ENCODE data around the gene DBI.
"Not testable (repeated sequence)": the region's sequence is repeated elsewhere in the genome, so short reads cannot be mapped to it uniquely, and the experiment has no call there.

DBI gene

DNA sequence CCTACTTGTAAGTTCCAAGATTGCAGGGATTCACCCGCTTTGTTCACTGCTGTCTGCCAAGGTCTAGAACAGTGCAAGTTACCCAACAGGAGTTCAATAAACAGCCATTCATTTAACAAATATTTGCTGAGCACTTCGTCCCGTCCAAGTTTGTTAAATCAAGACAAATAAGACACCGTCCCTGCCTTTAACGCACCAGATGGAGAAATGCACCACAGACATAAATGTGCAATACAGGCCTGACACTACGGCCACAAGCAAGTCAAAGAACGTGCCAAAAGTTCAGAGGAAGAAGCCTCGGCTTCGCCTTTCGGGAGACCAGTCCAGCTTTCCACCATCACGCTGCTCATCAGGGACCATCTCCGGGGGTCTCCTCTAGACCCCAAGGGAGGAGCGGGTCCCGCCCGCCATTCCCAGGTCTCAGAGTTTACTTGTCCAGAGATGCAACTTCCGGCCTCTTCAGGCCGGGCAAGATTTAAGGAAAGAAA lies 572 bp upstream of the DBI start:
- DNase-seq, result peak; percentile 48

DNA sequence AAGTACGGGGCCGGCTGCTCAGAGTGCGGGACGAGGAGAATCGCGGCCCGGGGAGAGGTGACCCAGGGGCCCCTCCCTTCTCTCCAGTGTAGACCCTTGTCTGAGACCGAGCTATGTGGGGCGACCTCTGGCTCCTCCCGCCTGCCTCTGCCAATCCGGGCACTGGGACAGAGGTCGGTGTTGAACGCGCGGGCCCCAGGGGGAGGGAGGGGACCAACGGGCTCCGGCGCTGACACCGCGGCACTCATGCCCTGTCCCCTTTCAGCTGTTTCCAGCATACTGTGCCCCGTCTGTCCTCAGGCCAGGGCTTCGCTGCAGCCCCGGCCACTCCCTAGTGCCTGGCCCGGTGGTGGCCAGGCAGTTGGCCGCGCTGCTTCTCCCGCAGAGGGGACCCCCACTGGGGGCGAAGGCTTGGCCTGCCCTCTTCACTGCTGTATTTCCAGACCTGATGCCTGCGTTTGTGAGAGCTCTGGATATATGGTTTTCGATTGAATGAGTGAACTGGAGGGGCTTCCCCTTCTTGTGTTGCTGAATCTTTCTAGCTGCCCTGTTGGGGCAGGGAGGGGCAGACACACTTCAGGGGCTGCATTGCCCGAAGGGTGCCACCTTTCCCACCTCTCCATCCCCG lies 809 bp downstream of the DBI start:
- DNase-seq, result peak; percentile 72

DNA sequence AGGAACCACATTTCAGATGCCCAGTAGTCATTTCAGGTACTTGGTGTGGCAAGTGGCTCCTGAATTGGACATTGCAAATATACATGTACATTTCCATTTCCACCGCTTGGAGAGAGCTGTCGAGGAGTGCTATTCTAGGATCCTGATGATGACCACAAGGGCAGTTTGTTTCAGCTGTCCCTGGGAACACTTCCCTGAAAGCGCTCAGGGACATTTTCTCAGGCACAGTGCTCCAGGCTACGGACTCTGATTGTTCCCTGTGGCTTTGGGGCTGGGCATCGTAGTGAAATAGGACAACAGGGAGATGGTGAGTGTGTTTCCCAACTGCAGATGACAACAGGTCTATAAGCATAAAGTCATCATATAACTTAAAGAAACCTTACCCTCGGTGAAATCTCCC lies 3.1 kb downstream of the DBI start:
- no peak for DNase-seq

DNA sequence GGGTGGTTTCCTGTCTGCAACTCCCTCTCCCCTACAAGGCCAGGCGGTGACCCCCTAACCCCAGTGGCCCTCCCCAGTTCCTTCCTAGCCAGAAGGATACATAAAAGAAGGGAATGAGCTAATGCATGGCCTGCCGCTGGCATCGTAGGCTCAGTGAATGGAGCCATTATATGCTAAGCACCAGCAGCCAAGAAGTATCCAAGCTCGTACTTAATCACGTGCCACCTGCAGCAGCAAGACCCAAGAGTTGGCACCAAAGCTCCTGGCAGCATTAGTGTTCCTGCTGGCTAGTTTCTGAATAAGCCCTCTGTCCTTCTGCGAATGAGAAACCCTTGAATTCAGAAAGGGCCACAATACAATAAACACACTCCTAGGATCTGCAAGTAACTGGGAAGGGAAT lies 4.3 kb downstream of the DBI start:
- DNase-seq, result no peak

GRCh38 chr2:119372778-119373568 lies 6.2 kb downstream of the DBI start:
- DNase-seq, result no peak

- not testable (repeated sequence) for DNase-seq
Measured at GRCh38 chr2:119373907-119374745, 7.3 kb downstream of the DBI start.

DNA sequence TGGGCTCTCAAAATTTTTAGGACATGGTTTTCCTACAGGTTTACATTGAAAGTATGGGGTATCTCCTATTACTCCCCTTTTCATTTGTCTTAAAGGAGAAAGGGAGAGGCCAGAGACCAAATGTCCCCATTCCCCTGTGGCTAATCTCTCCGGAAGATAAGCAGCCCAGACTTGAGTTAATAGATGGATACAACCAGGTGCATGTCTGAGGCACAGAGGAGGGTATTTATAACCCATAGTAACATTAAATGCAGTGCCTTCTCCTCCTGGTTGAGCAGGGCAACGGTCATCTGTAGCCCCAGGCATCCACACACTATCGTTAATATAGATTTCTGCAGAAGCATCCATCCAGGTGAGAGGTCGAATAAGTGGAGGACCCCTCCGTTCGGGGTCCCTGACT lies 9.6 kb downstream of the DBI start:
- not testable (repeated sequence) for DNase-seq

DNA sequence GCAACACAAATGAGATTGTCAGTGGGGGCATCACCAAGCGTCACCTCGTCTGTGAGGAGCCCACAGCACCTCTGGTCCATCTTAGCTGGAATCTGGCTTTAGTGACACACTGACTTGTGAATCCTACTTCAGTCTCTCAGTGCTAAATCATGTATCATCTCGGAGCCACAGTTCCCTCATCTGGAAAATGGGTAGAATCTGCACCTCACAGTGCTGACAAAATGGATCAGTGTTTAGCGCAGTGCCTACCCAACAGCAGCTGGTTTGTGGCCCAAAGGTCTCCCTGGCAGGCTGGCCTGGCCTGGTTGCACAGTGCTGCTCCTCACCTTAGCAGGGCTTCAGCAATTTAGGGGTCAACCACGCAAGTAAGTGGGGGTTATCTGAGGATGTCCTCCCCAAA lies 10.0 kb downstream of the DBI start:
- DNase-seq, result no peak

GRCh38 chr2:119377294-119377992 lies 10.7 kb downstream of the DBI start:
- peak; percentile 52 for DNase-seq

DNA sequence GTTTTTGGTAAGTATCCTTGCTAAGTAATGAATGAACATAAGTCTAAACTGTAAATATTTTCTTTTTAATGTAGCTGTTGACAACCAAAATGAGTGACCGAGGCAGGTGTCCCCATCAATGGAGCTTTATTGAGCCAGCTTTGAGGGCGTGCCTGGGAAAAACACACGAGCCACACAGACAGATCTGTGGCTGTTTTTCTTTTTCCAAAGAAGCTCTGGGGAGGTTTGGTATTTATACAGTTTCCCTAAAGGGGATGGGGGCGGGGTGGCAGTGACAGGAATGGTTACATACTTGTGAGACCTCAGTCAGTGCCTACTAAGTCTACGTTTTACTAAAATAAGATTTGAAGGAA lies 11.2 kb downstream of the DBI start:
- DNase-seq, result no peak

DNA sequence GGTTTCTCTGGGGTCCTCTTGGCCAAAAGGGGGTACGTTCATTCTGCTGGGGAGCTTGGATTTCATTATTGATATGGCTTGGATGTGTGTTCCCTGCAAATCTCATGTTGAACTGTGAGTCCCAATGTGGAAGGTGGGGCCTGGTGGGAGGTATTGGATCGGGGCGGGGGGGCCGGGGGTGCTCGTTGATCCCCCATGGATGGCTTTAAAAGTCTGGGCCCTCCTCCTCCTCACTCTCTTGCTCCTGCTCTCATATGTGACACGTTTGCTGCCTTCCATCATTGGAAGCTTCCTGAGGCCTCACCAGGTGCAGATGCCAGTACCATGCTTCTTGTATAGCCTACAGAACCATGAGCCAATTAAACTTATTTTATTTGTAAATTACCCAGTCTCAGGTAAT lies 11.8 kb downstream of the DBI start:
- DNase-seq, result no peak

DNA sequence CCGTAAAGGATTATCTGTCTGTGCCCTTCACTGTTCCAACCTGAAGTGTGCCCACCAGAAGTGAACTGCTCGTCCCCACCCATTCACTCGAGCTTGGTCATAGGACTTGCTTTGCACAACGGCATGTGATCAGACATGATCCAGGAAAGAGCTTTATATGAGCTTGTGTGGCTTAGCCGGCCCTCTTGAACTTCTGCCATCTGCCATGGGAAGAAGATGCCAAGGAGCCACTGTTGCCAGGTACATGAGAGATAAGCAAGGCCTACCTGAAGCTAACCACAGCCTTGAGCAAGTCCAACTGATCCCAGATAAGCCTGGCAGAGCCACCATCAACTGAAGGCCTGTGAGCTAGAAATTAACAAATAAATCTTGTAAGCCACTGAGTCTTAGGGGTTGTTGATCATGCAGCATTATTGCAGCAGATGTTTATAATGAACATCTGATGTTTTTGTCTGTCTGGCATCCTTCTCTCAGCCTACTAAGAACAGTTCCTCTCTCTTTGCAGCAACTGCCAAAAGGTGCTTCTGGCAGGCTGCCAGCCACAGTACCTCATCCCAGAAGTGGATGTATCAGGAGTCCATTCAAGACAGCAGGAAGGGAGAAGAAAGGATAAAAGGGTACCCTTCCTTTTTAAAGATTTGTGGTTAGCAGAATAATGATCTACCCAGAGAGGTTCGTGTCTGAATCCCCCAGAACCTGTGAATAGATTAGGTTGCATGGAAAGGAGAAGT lies 16.8 kb downstream of the DBI start:
- no peak for DNase-seq

DNA sequence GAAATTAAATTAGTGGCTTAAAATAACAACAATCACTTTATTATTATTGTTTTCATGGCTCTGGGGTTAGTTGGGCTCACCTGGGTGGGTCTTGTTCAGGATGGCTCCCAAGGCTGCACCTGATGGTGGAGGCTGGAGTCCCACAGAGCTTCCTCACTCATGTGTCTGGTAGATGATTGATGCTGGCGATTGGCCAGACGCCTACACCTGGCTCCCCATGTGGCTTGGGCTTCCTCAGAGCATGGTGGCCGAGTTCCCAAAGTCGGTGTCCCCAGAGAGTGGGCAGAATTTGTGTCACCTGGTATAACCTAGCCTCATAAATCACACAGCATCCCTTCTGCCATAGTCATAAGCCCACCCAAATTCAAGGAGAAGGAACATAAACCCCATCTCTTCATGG lies 18.2 kb downstream of the DBI start:
- no peak for DNase-seq

DNA sequence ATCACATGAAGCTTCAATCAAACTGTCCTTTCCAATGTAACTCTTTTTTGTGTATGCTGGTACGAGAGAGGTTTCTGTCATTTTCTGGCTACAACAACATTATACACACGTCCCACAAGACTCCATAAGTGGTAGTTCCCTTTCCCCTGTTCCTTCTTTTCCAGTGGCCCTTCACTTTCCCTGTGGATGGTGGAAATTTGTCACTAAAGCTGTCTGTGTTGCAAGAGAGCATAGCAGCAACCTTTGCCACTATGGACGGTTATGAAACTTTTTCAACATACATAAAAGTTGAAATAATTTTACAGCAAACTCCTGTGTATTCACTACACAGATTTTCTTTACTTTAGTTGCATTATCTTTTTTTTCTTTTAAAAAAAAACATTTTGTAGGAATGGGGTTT lies 18.7 kb downstream of the DBI start:
- DNase-seq, result no peak

GRCh38 chr2:119387381-119388129 lies 20.8 kb downstream of the DBI start:
- DNase-seq, result peak; percentile 64

GRCh38 chr2:119389615-119390306 lies 23.0 kb downstream of the DBI start:
- peak; percentile 44 for DNase-seq

DNA sequence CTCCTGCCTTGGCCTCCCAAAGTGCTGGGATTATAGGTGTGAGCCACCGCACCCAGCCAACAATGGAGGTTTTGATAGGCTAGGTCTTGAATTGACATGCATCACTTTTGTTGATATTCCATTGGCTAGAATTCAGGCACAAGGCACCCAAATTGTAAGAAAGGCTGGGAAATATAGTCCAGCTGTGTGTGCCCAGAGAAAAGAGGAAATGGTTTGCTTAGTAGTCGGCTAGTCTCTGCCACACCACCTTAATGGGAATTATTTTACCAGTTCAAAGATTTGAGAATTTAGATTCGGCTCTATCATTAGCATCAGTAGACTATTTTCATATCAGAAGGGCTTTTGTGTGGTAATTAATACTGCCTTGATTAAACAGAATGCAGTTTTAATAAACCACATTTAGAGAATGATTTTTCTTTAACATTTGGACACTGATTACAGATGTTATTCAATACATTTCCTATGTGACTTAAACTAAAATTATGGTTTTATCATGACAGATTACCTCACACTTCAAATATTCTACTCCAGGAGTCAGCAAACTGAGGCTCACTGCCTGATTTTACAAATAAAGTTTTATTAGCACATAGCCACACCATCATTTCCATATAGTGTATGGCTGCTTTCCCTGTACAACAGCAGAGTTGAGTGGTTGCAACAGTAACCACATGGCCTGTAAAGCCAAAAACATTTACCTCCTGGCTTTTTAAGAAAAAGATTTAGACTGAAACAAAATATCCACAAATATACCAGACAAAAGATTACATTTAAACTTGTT lies 27.4 kb downstream of the DBI start:
- no peak for DNase-seq

DNA sequence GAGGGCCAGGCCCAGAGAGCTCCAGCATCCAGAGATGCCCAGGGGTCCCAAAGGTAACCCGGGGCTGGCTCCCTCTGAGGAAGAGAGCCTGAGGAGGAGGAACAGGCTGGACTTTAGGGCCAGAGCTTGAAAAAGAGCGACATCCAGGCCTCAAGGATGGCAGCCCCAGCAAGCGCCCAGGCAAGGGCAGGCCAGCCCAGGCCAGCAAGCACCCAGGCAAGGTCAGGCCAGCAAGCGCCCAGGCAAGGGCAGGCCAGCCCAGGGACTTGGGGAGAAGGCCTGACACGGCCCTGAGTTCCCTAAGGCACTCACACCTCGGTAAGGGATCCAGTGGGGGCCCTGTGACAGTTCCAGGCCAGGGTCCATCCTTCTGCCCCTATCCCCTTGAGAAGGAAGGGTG lies 30.4 kb downstream of the DBI start:
- DNase-seq, result no peak

GRCh38 chr2:119402106-119402505 lies 35.3 kb downstream of the DBI start:
- DNase-seq, result no peak

Measured in hematopoietic multipotent progenitor cell treated with erythropoietin and hydrocortisone succinate and interleukin-3 and kit ligand, for 6 days (in vitro differentiated cells).